ENCODE results near the gene ZSWIM4.

DNA sequence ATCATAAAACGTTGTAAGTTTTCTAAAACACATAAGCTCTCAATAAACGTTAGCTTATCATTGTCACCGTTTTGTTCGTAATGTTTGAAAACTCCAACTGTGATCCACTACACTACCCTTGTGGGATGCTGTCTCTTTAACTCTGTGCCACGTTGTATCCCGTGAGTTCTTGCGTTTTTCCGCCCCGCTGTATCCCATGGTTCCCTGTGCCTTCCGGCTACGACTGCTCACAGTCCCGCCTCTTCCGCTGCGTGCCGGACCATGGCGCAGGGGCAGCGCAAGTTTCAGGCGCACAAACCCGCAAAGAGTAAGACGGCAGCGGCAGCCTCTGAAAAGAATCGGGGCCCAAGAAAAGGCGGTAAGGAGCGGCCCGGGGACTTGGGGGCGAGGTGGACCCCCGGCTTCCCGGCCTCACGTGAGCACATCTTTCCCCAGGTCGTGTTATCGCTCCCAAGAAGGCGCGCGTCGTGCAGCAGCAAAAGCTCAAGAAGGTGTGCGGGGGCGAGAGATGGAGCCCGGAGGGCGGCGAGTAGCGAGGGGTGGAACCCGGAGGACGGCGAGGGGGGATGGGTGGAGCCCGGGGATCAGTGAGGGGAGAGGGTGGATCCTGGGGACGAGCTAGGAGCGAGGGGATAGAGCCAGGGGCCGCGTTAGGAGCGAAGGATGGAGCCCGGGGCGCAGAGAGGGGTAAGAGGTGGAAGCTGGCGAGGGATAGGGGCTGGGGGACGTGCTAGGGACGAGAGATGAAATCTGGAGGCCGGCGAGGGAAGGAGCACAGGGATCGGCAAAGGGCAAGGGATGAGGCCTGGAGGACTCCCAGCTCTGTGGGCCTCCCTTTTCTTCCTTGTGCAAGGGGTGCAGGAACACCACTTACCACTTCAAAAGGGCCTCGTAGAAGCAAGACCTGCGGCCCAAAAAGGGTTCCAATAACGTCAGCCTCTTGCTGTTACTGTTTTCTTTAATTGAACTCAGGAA lies 20.7 kb upstream of the ZSWIM4 start, which contains the start of gene C19orf53:
- TF ChIP-seq GATA2 (IDR thresholded peaks at IDR 0.05; ENCODE audit: low read depth, low read length) (no peak), GATA3 (IDR thresholded peaks at IDR 0.05; ENCODE audit: low read depth, low read length) (no peak)
